Prostate gland (tissue), 2 donors: Measurements from ENCODE around the gene VSIG10.

Source experiments
- CTCF ChIP-seq, 4 experiments: fragments of 200-600 bp in 2 of 4; fragments of 450-650 bp in 2 of 4; sonication (generic) in 2 of 4; IDR thresholded peaks; 1 replicate in 3 of 4; 2 replicates in 1 of 4; pipeline ENCODE4 v1.5.1; 2016 to 2019; ENCODE audit warnings: antibody characterized with exemption in 4 of 4, mild to moderate bottlenecking in 2 of 4, moderate library complexity in 2 of 4
- POLR2AphosphoS5 ChIP-seq: sonication (generic); formaldehyde crosslinking; IDR thresholded peaks from one replicate; pipeline ENCODE4 v1.6.1; 2017; ENCODE audit warnings: antibody characterized with exemption

DNA sequence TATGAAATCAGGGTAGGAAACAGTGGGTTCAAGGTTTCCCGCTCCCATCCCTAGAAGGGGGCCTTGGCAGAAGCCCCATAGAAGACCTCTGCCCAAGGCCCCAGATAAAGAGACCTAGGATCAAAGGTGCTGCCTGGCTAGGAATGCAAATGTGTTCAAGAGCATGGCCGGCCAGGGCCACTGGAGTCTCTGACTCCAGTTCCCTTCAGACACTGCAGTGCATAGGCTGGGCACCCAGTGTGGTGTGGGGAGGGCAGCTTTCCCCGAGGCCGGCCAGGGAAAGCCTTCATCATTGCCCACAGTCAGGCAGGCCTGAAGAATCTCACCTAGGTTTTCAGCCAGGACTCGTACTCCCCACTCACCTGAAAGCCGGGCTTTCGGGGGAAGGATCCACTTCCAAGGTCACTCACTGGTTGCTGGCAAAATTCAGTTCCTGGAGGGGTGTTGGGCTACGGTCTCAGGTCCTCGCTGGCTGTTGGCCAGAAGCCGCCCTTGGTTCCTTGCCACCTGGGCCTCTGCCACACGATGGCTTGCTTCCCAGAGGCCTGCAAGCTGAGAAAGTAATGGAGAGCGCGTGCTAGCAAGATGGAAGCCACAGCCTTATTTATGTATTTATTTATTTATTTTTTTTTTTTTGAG is 22.4 kb upstream of the VSIG10 start:
- TF ChIP-seq CTCF (IDR thresholded peaks at IDR 0.05), result no peak
- no peak for TF ChIP-seq POLR2AphosphoS5
